Spleen (tissue), 7 donors: ENCODE results near the gene GPATCH4.

Experiments used
- POLR2A ChIP-seq, 3 donors: fragments of 450-650 bp; IDR thresholded peaks; one replicate each; pipeline ENCODE4 v1.5.1; 2017; ENCODE audit warnings: antibody characterized with exemption in 3 of 3, mild to moderate bottlenecking in 1 of 3
- POLR2AphosphoS5 ChIP-seq, 3 donors: sonication (generic); formaldehyde crosslinking; IDR thresholded peaks; one replicate each; pipeline ENCODE4 v1.5.1; 2017; ENCODE audit warnings: antibody characterized with exemption in 3 of 3
- TF ChIP-seq, protein P1 (sequence below), 11 experiments: fragments of 200-600 bp in 7 of 11; fragments of 450-650 bp in 4 of 11; sonication (generic) in 4 of 11; IDR thresholded peaks in 8 of 11; conservative IDR thresholded peaks in 3 of 11; 1 replicate in 7 of 11; 2 replicates in 4 of 11; pipeline versions ENCODE4 v1.4.0 to v1.8.0; 2016 to 2021; ENCODE audit warnings: antibody characterized with exemption in 11 of 11, inconsistent platforms in 4 of 11, mild to moderate bottlenecking in 1 of 11
- donor health status: DM: no; HTN: no; CAD: no; lungs with moderate emphysema.
- donor health status: DM: no; HTN: no; CAD: no.
- donor health status: DM: no; HTN: no; CAD: no.

DNA sequence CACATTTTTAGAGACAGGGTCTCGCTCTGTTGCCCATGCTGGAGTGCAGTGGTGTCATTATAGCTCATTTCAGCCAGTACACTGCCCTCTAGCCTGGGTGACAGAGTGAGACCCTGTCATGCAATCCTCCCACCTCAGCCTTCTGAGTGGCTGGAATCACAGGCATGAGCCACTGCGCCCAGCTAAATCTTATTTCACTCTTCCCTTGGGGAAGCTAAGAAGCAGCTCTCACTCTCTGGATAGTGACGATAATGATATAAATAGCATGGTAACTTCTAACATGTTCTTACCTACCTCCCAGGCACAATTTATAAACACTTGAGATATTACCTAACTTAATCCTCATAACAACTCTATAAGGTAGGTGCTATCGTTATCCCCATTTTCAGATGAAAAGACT lies 53.8 kb downstream of the GPATCH4 start:
- TF ChIP-seq, protein P1, sequence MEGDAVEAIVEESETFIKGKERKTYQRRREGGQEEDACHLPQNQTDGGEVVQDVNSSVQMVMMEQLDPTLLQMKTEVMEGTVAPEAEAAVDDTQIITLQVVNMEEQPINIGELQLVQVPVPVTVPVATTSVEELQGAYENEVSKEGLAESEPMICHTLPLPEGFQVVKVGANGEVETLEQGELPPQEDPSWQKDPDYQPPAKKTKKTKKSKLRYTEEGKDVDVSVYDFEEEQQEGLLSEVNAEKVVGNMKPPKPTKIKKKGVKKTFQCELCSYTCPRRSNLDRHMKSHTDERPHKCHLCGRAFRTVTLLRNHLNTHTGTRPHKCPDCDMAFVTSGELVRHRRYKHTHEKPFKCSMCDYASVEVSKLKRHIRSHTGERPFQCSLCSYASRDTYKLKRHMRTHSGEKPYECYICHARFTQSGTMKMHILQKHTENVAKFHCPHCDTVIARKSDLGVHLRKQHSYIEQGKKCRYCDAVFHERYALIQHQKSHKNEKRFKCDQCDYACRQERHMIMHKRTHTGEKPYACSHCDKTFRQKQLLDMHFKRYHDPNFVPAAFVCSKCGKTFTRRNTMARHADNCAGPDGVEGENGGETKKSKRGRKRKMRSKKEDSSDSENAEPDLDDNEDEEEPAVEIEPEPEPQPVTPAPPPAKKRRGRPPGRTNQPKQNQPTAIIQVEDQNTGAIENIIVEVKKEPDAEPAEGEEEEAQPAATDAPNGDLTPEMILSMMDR (IDR thresholded peaks at IDR 0.05 in 8 of 11, conservative IDR thresholded peaks at IDR 0.05 in 3 of 11), result no peak
- TF ChIP-seq POLR2AphosphoS5 (IDR thresholded peaks at IDR 0.05) (no peak), POLR2A (IDR thresholded peaks at IDR 0.05) (no peak)
